Fibroblast of villous mesenchyme (primary cell): ENCODE measurements around the gene CDK11B. TPM values are rescaled to one million over a fixed set of nuclear protein-coding genes. Genes with fewer than 3 reads are reported as not detected.
"Not testable (repeated sequence)": the region's sequence is repeated elsewhere in the genome, so short reads cannot be mapped to it uniquely, and the experiment has no call there.

Experiments used
- DNase-seq: peaks from one replicate; pipeline ENCODE4 v3.0.0-alpha.2; 2010; ENCODE audit warnings: low read depth
- H3K4me3 ChIP-seq: 2 replicates; pipeline ENCODE4 v1.5.1; 2011; ENCODE audit warnings: low read depth, mild to moderate bottlenecking, low read length
- CTCF ChIP-seq: IDR thresholded peaks from 2 replicates; pipeline ENCODE4 v1.5.1; 2012; ENCODE audit warnings: low read depth, mild to moderate bottlenecking, low read length; ENCODE audit not compliant: insufficient read depth
- total RNA-seq: library from RNA; depleted of rRNA; stranded (reverse); fragments of >200 nt; gene quantifications from 2 replicates; pipeline ENCODE4 v1.2.3, GENCODE V29; 2012

CDK11B gene
- total RNA-seq, 1 donor, result 6.0 TPM

- H3K4me3 ChIP-seq, DNase-seq: not testable (repeated sequence)
These were observed 17.9 kb downstream of the CDK11B start for GRCh38 chr1:1640711-1641461.

GRCh38 chr1:1640081-1640480 is 18.7 kb downstream of the CDK11B start:
- not testable (repeated sequence) for DNase-seq

GRCh38 chr1:1639368-1639767 is 19.4 kb downstream of the CDK11B start:
- not testable (repeated sequence) for H3K4me3 ChIP-seq, DNase-seq

More at GRCh38 chr1:1640081-1640480, 18.7 kb downstream of the CDK11B start:
- H3K4me3 ChIP-seq, result not testable (repeated sequence)

GRCh38 chr1:1638528-1638927 is 20.3 kb downstream of the CDK11B start:
- DNase-seq, H3K4me3 ChIP-seq: not testable (repeated sequence)

- not testable (repeated sequence) for H3K4me3 ChIP-seq, DNase-seq
These were observed 21.3 kb downstream of the CDK11B start for GRCh38 chr1:1637479-1637875.

- H3K4me3 ChIP-seq, DNase-seq: not testable (repeated sequence)
These were observed 22.0 kb downstream of the CDK11B start for GRCh38 chr1:1636621-1637478.

GRCh38 chr1:1634613-1635012 is 24.2 kb downstream of the CDK11B start:
- H3K4me3 ChIP-seq, DNase-seq: not testable (repeated sequence)

GRCh38 chr1:1633409-1633808 is 25.4 kb downstream of the CDK11B start:
- DNase-seq, H3K4me3 ChIP-seq: not testable (repeated sequence)

- peak; percentile 61 for DNase-seq
These were observed 26.9 kb downstream of the CDK11B start, which contains the start of gene MMP23B for GRCh38 chr1:1631782-1632420. TSS of gene MMP23B (plus strand) at chr1:1632173. CDS start at chr1:1632219, 46 bp downstream.

GRCh38 chr1:1630965-1631781 is 27.6 kb downstream of the CDK11B start:
- H3K4me3 ChIP-seq, result peak overlapping the region; percentile 50
- no peak for DNase-seq
- no peak for TF ChIP-seq CTCF

More at GRCh38 chr1:1631782-1632420, 26.9 kb downstream of the CDK11B start, which contains the start of gene MMP23B:
- peak within 1 kb of the TSS; percentile 50 for H3K4me3 ChIP-seq
- TF ChIP-seq CTCF, result no peak
